Mesothelial cell of epicardium (in vitro differentiated cells): ENCODE results near the gene ULK4. TPM values are rescaled to one million over a fixed set of nuclear protein-coding genes. Genes with fewer than 3 reads are reported as not detected.
"Not testable (repeated sequence)": the region's sequence is repeated elsewhere in the genome, so short reads cannot be mapped to it uniquely, and the experiment has no call there.

ENCODE experiments used
- DNase-seq, 2 experiments: peaks; one replicate each; pipeline ENCODE4 v3.0.0; 2021; ENCODE audit warnings: low spot score in 2 of 2; ENCODE audit not compliant: unreplicated experiment in 2 of 2
- H3K27ac Mint-ChIP-seq: 2 replicates; pipeline ENCODE4 v1.8.0; 2021; ENCODE audit warnings: mixed read lengths
- H3K27me3 Mint-ChIP-seq: 2 replicates; pipeline ENCODE4 v1.8.0; 2021; ENCODE audit warnings: low read depth, mixed read lengths
- H3K36me3 Mint-ChIP-seq: 2 replicates; pipeline ENCODE4 v1.8.0; 2021; ENCODE audit warnings: mixed read lengths
- H3K4me1 Mint-ChIP-seq: 2 replicates; pipeline ENCODE4 v1.8.0; 2021; ENCODE audit warnings: mixed read lengths
- H3K4me3 Mint-ChIP-seq: 2 replicates; pipeline ENCODE4 v1.8.0; 2021; ENCODE audit warnings: mild to moderate bottlenecking, moderate library complexity, mixed read lengths
- H3K9me3 Mint-ChIP-seq: 2 replicates; pipeline ENCODE4 v1.8.0; 2021; ENCODE audit warnings: mixed read lengths
- total RNA-seq: library from RNA; stranded (reverse); gene quantifications from 3 replicates; pipeline ENCODE4 v1.2.1, GENCODE V29; 2021
- TF ChIP-seq, protein P1 (sequence below): fragments of 200-600 bp; sonication (generic); IDR thresholded peaks from one replicate; pipeline ENCODE4 v1.5.0; 2021; ENCODE audit warnings: antibody characterized with exemption; ENCODE audit not compliant: unreplicated experiment

Gene ULK4
- total RNA-seq, 1 donor from 2014 or later, result 10.7 TPM

DNA sequence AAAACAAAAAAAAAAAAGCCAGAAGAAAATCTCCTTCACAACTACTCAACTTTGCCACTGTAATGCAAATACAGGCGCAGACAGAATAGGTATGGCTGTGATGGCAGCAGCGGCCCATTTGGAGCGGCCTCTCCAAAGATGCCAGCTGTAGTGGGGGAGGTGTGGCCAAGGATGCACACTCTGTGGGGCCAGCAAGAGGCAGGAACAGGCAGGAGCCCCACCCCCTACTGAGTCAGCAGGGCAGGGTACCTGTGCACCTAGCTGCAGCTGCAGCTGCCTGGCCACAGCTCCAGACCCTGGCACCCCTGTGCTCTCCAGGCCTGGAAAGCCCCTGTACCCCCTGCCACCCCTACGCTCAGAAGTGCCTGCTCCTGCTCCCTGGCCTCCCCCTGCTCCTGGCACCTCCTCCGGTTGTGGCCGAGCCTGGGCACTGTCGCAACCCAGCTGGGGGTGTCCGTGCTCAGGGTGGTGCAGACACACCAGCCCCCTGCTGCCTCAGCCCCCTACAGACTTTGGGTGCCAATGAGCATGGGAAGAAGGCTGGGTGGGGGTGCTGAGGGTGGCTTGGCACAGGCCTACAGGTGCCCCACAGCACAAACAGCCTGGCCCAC is 312.7 kb downstream of the ULK4 start:
- Mint-ChIP-seq H3K27ac (no peak overlapping the region), H3K27me3 (no peaks in the 10 kb centered on the region), H3K36me3 (peaks cover 10% of the 10 kb centered on the region), H3K4me1 (peaks cover 22% of the 10 kb centered on the region), H3K4me3 (no peak overlapping the region), H3K9me3 (peaks cover 19% of the 10 kb centered on the region)
- DNase-seq, result no peak
- TF ChIP-seq, protein P1, sequence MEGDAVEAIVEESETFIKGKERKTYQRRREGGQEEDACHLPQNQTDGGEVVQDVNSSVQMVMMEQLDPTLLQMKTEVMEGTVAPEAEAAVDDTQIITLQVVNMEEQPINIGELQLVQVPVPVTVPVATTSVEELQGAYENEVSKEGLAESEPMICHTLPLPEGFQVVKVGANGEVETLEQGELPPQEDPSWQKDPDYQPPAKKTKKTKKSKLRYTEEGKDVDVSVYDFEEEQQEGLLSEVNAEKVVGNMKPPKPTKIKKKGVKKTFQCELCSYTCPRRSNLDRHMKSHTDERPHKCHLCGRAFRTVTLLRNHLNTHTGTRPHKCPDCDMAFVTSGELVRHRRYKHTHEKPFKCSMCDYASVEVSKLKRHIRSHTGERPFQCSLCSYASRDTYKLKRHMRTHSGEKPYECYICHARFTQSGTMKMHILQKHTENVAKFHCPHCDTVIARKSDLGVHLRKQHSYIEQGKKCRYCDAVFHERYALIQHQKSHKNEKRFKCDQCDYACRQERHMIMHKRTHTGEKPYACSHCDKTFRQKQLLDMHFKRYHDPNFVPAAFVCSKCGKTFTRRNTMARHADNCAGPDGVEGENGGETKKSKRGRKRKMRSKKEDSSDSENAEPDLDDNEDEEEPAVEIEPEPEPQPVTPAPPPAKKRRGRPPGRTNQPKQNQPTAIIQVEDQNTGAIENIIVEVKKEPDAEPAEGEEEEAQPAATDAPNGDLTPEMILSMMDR, result no peak

DNA sequence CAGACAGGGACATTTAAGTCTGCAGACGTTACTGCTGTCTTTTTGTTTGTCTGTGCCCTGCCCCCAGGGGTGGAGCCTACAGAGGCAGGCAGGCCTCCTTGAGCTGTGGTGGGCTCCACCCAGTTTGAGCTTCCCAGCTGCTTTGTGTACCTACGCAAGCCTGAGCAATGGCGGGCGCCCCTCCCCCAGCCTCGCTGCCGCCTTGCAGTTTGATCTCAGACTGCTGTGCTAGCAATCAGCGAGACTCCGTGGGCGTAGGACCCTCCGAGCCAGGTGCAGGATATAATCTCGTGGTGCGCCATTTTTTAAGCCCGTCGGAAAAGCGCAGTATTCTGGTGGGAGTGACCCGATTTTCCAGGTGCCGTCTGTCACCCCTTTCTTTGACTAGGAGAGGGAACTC is 314.2 kb downstream of the ULK4 start:
- not testable (repeated sequence) for H3K27me3 Mint-ChIP-seq, H3K4me3 Mint-ChIP-seq, H3K27ac Mint-ChIP-seq, DNase-seq, H3K4me1 Mint-ChIP-seq
- Mint-ChIP-seq H3K36me3 (peaks cover 10% of the 10 kb centered on the region), H3K9me3 (peaks cover 22% of the 10 kb centered on the region)

DNA sequence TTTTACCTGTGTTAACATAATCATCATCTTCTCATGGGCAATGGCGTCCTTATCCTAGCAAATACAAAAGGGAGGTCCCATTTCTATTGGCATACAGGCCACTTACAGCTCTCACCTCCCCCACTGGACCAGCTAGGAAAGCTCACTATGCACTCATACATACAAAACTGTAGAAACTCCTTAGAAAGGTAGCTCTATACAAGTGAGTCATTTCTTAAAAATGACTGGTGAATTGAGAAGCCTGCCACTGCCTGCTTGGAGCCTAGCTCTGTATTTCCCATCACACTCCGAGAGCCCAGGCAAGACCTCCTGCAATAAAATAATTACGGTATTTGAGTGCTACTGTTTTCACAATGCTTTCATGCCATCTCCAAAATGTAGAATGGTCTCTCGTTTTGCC is 321.8 kb downstream of the ULK4 start:
- Mint-ChIP-seq H3K27ac (no peak overlapping the region), H3K4me3 (no peak overlapping the region), H3K27me3 (no peaks in the 10 kb centered on the region), H3K9me3 (peaks cover 5% of the 10 kb centered on the region), H3K4me1 (peaks cover 9% of the 10 kb centered on the region), H3K36me3 (no peaks in the 10 kb centered on the region)
- TF ChIP-seq, protein P1, result no peak
- no peak for DNase-seq

DNA sequence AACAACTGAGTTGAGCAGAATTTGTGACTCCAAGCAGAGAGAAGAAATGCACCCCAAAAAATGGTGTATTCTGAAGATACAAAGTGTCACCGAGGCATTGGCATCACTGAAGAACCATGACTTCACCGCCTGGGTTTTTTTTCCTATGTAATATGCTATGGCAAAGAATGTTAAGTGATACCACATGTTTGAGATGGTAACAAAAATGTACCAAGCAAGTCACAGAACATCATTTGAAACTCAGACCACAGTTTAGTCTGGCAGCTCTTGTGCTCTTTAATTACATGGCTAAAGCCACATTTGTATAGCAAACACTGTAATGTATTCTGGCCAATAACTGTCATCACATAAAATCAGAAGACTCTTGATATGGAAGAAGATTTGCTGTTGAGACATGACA is 323.5 kb downstream of the ULK4 start:
- H3K9me3 Mint-ChIP-seq, result peaks cover 1% of the 10 kb centered on the region
- peaks cover 3% of the 10 kb centered on the region for H3K27me3 Mint-ChIP-seq
- peaks cover 9% of the 10 kb centered on the region for H3K4me1 Mint-ChIP-seq
- DNase-seq, result no peak
- no peak overlapping the region for H3K4me3 Mint-ChIP-seq
- no peak overlapping the region for H3K27ac Mint-ChIP-seq
- TF ChIP-seq, protein P1, result no peak
- no peaks in the 10 kb centered on the region for H3K36me3 Mint-ChIP-seq

DNA sequence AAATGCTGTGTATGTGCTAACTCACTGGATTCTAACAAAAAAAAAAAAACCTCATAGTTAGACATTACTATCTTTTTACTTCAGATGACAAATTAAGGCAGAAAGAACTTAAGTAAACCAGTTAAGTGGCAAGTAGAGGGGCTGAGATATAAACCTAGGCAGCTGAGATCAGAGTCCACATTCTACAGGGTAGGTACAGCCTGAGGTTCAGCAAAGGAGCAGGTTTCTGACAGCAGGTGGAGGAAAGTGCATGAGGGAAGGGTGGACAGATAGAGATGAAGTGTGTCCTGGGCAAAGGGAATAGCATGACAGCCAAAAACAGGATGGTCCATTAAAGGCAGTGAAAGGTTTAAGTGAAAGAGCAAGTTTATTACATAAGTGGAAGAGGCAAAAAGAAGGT is 329.2 kb downstream of the ULK4 start:
- Mint-ChIP-seq H3K36me3 (no peaks in the 10 kb centered on the region), H3K4me3 (no peak overlapping the region), H3K4me1 (peaks cover 2% of the 10 kb centered on the region), H3K27ac (peak overlapping the region; percentile 19), H3K9me3 (no peaks in the 10 kb centered on the region), H3K27me3 (peaks cover 3% of the 10 kb centered on the region)
- no peak for DNase-seq
- TF ChIP-seq, protein P1, result no peak

DNA sequence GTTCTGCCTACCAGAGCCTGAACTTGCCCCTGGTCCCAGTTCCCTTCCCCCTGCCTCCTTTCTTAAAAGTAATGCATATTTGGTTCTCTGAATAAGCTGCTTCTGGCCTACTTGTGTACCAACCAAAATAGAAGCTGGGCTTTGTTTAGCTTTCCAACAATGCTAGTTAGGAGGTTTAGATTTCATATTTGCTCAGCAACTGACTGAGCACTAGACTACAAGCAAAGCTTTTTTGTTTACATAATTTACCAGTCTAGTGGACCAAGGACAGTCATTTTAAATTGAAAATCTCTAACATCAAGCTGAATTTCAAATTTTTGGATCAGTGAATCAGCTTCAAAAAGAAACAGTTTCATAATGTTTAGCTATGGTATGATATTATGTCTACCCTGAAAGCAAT is 331.2 kb downstream of the ULK4 start:
- no peak overlapping the region for H3K4me3 Mint-ChIP-seq
- H3K4me1 Mint-ChIP-seq, result peaks cover 2% of the 10 kb centered on the region
- no peak for DNase-seq
- no peaks in the 10 kb centered on the region for H3K36me3 Mint-ChIP-seq
- no peak overlapping the region for H3K27ac Mint-ChIP-seq
- peaks cover 3% of the 10 kb centered on the region for H3K27me3 Mint-ChIP-seq
- TF ChIP-seq, protein P1, result no peak
- H3K9me3 Mint-ChIP-seq, result no peaks in the 10 kb centered on the region
